ENCODE measurements around the gene ARHGAP4. TPM values are rescaled to one million over a fixed set of nuclear protein-coding genes. Genes with fewer than 3 reads are reported as not detected.

The ARHGAP4 gene
- total and polyA plus RNA-seq, 10 of the 15 experiments (the other 5 are each of a cell fraction or from before 2014, with no cell fraction given) = 0.71 to 120 (median 44.3) TPM

DNA sequence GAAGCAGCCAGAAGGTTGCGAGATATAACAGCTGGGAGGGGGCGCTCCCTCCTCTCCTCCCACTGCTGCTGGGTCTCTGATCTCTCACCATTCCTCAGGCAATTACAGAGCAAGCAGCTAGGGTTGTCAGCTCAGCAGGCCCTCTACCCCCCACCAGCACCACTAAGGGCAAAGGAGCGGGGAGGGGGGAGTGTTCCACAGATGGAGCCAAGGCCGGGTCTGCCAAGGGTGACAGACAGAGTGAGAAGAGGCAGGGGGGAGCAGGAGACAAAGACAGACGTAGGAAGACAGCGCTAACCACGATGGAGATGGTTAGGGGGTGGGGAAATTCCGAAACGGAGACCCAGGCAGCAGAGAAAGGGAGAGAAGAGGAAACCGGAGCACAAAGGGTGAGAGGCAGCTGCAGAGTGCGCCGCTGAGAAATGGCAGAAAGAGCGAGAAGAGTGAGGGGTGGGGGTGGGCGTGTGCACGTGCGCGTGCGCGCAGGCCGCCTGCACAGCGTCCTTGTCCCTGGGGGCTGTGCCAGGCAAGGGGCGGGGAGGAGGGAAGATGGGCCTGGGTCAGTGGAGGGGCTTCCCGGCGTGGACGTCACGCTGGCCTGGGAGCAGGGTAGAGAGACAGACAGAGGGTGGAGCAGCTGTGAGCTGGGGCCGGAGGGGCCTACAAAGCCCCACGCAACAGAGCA, 47.0 kb downstream of the ARHGAP4 start:
- FAIRE-seq = no peak
- ChIA-PET RAD21 (ENCODE audit: unreplicated experiment) (interaction anchor here (1.0 to 1.2 kb wide), 2 partner anchors 43 to 45 kb away, joined by 5 read pairs; no protein-coding TSS in a partner anchor), SMC1A (ENCODE audit: uncharacterized antibody, unreplicated experiment) (no interaction called here), POLR2A (interaction anchor here (0.6 to 1.9 kb wide), 5 partner anchors 46 to 542 kb away, joined by 3 to 5 read pairs (median 3); no protein-coding TSS in a partner anchor), CTCF (interaction anchor here (1.1 to 1.7 kb wide), 2 partner anchors 45 to 68 kb away, joined by 3 to 11 read pairs; partner anchors contain the start of gene ARHGAP4)
- Histone ChIP-seq H3K4me2 (ENCODE audit: control insufficient read depth, insufficient read depth) (no peak overlapping the region), H3K9ac (ENCODE audit: control insufficient read depth, insufficient read depth, low read length) (no peak overlapping the region), H2AFZ (ENCODE audit: control insufficient read depth, low read depth, low read length) (no peak overlapping the region; the same call in 1 of the 2 replicates), H3K79me2 (ENCODE audit: control insufficient read depth, insufficient read depth, low read length) (no peaks in the 10 kb centered on the region), H3K4me3 (no peak overlapping the region), H3K27ac (ENCODE audit: control insufficient read depth, insufficient read depth) (no peak overlapping the region), H4K20me1 (ENCODE audit: control insufficient read depth, insufficient read depth) (no peaks in the 10 kb centered on the region), H3K27me3 (replicated peaks in 1 of 2; ENCODE audit: control insufficient read depth in 2 of 2, insufficient read depth in 2 of 2, low read length in 1 of 2) (peaks cover 0 to 1% of the 10 kb centered on the region in 2 experiments; a peak in 2 of 4 replicates), H3K4me1 (ENCODE audit: control insufficient read depth, insufficient read depth, low read length) (no peaks in the 10 kb centered on the region; the same call in 1 of the 2 replicates), H3K9me3 (replicated peaks; ENCODE audit: control insufficient read depth, insufficient read depth, low read length) (no peaks in the 10 kb centered on the region; the same call in 2 of the 3 replicates), H3K36me3 (ENCODE audit: control insufficient read depth in 2 of 2, insufficient read depth in 2 of 2, low read length in 1 of 2) (no peaks in the 10 kb centered on the region)
- in situ Hi-C loops (cut with MboI) = no loop called here
- intact Hi-C loops (cut with micrococcal nuclease; ENCODE audit: unreplicated experiment) = no loop called here
- no peak for DNase-seq (ENCODE audit: low read depth, low spot score)
- BruUV-seq (replicated peaks) = no TSS peak
- WGBS (ENCODE audit: insufficient coverage, insufficient replicate concordance, low lambda C conversion rate, missing lambda C conversion rate) = 12% methylated on average over 15 of the region's 28 CpGs
- peak; percentile 43 for ATAC-seq
- no peak for TF ChIP-seq MTA3 (IDR thresholded peaks at IDR 0.05; ENCODE audit: borderline replicate concordance, low read length)
- TF ChIP-seq FOXM1 (IDR thresholded peaks at IDR 0.05; ENCODE audit: low read depth, low read length) = no peak
- peak; percentile 23; the same call in 1 of the 2 replicates for TF ChIP-seq RUNX3 (IDR thresholded peaks at IDR 0.05; ENCODE audit: low read length)
- TF ChIP-seq TCF12 (IDR thresholded peaks at IDR 0.05; ENCODE audit: low read depth, low read length) = no peak
- TF ChIP-seq HDGF (IDR thresholded peaks at IDR 0.05) = 0 out of 2 replicates have a peak, but pooled peaks have one; percentile 34
- TF ChIP-seq EGR1 (IDR thresholded peaks at IDR 0.05; ENCODE audit: borderline replicate concordance in 1 of 2, low read depth in 2 of 2, low read length in 2 of 2) = peak in 1 of 2 experiments; percentile 22; a peak in 1 of 3 replicates
- no peak for TF ChIP-seq HDAC6 (IDR thresholded peaks at IDR 0.05; ENCODE audit: unreplicated experiment)
- TF ChIP-seq SPI1 (IDR thresholded peaks at IDR 0.05; ENCODE audit: borderline replicate concordance, insufficient read depth, low read depth, low read length) = no peak
- TF ChIP-seq WRNIP1 (IDR thresholded peaks at IDR 0.05; ENCODE audit: borderline replicate concordance, low read depth, low read length) = no peak
- TF ChIP-seq IKZF2 (IDR thresholded peaks at IDR 0.05) = no peak
- TF ChIP-seq FOXK2 (IDR thresholded peaks at IDR 0.05) = no peak
- TF ChIP-seq BRCA1 (IDR thresholded peaks at IDR 0.05; ENCODE audit: low read depth, low read length) = no peak
- peak; percentile 71 for TF ChIP-seq RELA (IDR thresholded peaks at IDR 0.05; ENCODE audit: borderline replicate concordance, partially characterized antibody)
- TF ChIP-seq, protein P1, sequence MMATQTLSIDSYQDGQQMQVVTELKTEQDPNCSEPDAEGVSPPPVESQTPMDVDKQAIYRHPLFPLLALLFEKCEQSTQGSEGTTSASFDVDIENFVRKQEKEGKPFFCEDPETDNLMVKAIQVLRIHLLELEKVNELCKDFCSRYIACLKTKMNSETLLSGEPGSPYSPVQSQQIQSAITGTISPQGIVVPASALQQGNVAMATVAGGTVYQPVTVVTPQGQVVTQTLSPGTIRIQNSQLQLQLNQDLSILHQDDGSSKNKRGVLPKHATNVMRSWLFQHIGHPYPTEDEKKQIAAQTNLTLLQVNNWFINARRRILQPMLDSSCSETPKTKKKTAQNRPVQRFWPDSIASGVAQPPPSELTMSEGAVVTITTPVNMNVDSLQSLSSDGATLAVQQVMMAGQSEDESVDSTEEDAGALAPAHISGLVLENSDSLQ (IDR thresholded peaks at IDR 0.05) = peak; percentile 54
- TF ChIP-seq NBN (IDR thresholded peaks at IDR 0.05) = 0 out of 2 replicates have a peak, but pooled peaks have one; percentile 40
- TF ChIP-seq PAX5 (IDR thresholded peaks at IDR 0.05; ENCODE audit: borderline replicate concordance, low read depth, low read length) = no peak
- TF ChIP-seq, protein P2, sequence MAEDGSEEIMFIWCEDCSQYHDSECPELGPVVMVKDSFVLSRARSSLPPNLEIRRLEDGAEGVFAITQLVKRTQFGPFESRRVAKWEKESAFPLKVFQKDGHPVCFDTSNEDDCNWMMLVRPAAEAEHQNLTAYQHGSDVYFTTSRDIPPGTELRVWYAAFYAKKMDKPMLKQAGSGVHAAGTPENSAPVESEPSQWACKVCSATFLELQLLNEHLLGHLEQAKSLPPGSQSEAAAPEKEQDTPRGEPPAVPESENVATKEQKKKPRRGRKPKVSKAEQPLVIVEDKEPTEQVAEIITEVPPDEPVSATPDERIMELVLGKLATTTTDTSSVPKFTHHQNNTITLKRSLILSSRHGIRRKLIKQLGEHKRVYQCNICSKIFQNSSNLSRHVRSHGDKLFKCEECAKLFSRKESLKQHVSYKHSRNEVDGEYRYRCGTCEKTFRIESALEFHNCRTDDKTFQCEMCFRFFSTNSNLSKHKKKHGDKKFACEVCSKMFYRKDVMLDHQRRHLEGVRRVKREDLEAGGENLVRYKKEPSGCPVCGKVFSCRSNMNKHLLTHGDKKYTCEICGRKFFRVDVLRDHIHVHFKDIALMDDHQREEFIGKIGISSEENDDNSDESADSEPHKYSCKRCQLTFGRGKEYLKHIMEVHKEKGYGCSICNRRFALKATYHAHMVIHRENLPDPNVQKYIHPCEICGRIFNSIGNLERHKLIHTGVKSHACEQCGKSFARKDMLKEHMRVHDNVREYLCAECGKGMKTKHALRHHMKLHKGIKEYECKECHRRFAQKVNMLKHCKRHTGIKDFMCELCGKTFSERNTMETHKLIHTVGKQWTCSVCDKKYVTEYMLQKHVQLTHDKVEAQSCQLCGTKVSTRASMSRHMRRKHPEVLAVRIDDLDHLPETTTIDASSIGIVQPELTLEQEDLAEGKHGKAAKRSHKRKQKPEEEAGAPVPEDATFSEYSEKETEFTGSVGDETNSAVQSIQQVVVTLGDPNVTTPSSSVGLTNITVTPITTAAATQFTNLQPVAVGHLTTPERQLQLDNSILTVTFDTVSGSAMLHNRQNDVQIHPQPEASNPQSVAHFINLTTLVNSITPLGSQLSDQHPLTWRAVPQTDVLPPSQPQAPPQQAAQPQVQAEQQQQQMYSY (CRISPR knock-in tag; IDR thresholded peaks at IDR 0.05) = no peak
- no peak for TF ChIP-seq MYB (IDR thresholded peaks at IDR 0.05; ENCODE audit: borderline replicate concordance, low read depth, low read length)
- no peak for TF ChIP-seq SMC3 (IDR thresholded peaks at IDR 0.05; ENCODE audit: borderline replicate concordance, low read length)
- peak; percentile 25 to 73; a peak in 2 of 4 replicates for TF ChIP-seq BHLHE40 (IDR thresholded peaks at IDR 0.05; ENCODE audit: borderline replicate concordance in 1 of 2, low read depth in 2 of 2, low read length in 1 of 2)

All from GM12878 (cell line).